HG03066 (cell line): Measurements from ENCODE around the gene SCN7A.
"Not testable (repeated sequence)": the region's sequence is repeated elsewhere in the genome, so short reads cannot be mapped to it uniquely, and the experiment has no call there.

Experiments
- ATAC-seq: cut with Tn5 transposase; IDR thresholded peaks from one replicate; pipeline ENCODE4 v1.9.1; 2021; ENCODE audit warnings: low read depth; ENCODE audit not compliant: unreplicated experiment

The SCN7A gene

GRCh38 chr2:166364476-166365161, 129.4 kb downstream of the SCN7A start:
- ATAC-seq, result no peak

- peak; percentile 57 for ATAC-seq
Measured at GRCh38 chr2:166361351-166362153, 132.5 kb downstream of the SCN7A start.

- ATAC-seq, result no peak
Measured at GRCh38 chr2:166360906-166361305, 133.1 kb downstream of the SCN7A start.

- ATAC-seq, result no peak
Measured at GRCh38 chr2:166360426-166360825, 133.6 kb downstream of the SCN7A start.

GRCh38 chr2:166357950-166358321, 136.1 kb downstream of the SCN7A start:
- ATAC-seq, result not testable (repeated sequence)

DNA sequence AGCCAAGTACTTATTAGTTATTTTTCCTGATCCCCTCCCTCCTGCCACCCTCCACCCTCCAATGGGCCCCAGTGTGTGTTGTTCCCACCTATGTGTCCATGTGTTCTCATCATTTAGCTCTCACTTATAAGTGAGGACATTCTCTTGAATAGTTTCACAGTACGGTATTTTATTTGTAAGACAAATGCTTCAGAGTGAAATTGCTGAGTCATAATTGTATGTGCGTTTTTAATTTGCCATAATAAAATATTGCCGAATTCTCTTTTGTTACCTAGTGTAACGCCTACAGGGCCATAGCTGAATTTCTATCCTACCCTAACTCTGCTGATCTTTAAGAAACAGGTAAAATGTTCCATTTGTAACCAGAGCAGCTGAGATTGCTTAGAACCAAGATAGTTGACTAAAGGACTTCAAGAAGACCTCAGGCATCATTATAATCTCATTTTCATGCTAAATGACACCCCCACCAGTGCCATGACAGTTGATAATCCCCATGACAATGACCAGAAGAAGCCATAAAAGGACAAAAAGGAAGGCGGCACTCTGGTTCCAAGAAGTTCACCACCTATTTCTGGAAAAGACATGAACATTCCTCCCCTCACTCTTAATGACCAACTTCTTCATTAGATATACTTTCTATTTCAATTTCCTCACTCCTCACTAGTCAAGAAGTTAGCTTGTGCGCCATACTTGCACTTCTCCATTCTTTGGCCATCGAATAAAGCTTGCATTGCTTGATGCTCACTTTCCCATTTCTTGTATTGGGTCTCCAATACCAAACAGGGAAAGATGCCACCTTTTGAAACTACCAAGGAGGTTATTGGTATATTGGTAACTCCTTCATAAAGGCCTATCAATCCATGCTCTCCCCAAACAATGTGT, 136.7 kb downstream of the SCN7A start:
- no peak for ATAC-seq
